H4 (cell line): ENCODE measurements around the gene UTP3. TPM values are rescaled to one million over a fixed set of nuclear protein-coding genes. Genes with fewer than 3 reads are reported as not detected.
"Not testable (repeated sequence)": the region's sequence is repeated elsewhere in the genome, so short reads cannot be mapped to it uniquely, and the experiment has no call there.

Source experiments
- DNase-seq: peaks from one replicate; pipeline ENCODE4 v3.0.0-alpha.2; 2015; ENCODE audit warnings: low spot score
- total RNA-seq: library from RNA; depleted of rRNA; stranded (reverse); fragments of >200 nt; shearing (Covaris generic); gene quantifications from 2 replicates; pipeline ENCODE4 v1.2.3, GENCODE V29; 2014; rRNA removed

UTP3 gene
- total RNA-seq, 1 experiment from 2014 or later = 23.6 TPM

GRCh38 chr4:70715097-70715496 is 26.8 kb downstream of the UTP3 start:
- no peak for DNase-seq

GRCh38 chr4:70718811-70719604 is 30.7 kb downstream of the UTP3 start:
- no peak for DNase-seq

GRCh38 chr4:70721747-70722146 is 33.4 kb downstream of the UTP3 start, which contains the start of gene RUFY3:
Gene RUFY3 (plus strand): TSS chr4:70721964. CDS start chr4:70722574, 610 bp downstream.
- peak; percentile 93 for DNase-seq

- peak; percentile 64 for DNase-seq
Observed at GRCh38 chr4:70722199-70722791, 34.0 kb downstream of the UTP3 start.

GRCh38 chr4:70724463-70724862 is 36.1 kb downstream of the UTP3 start:
- DNase-seq = no peak

GRCh38 chr4:70725633-70726032 is 37.3 kb downstream of the UTP3 start:
- DNase-seq = no peak

GRCh38 chr4:70726515-70726914 is 38.2 kb downstream of the UTP3 start:
- DNase-seq = not testable (repeated sequence)

GRCh38 chr4:70728091-70728490 is 39.8 kb downstream of the UTP3 start:
- DNase-seq = no peak

- DNase-seq = not testable (repeated sequence)
Observed at GRCh38 chr4:70732878-70733277, 44.5 kb downstream of the UTP3 start.

- DNase-seq = peak; percentile 56
Observed at GRCh38 chr4:70734168-70734954, 46.0 kb downstream of the UTP3 start.

GRCh38 chr4:70734971-70735370 is 46.6 kb downstream of the UTP3 start:
- no peak for DNase-seq

- peak; percentile 76 for DNase-seq
Observed at GRCh38 chr4:70735915-70736314, 47.6 kb downstream of the UTP3 start.

- DNase-seq = no peak
Observed at GRCh38 chr4:70737006-70737405, 48.7 kb downstream of the UTP3 start.

- DNase-seq = no peak
Observed at GRCh38 chr4:70737409-70737808, 49.1 kb downstream of the UTP3 start.

GRCh38 chr4:70739496-70740337 is 51.4 kb downstream of the UTP3 start:
- no peak for DNase-seq

Other genes with a start within 250 kb of the UTP3 start
- gene MUC7, start 216.3 kb upstream of the UTP3 start, total RNA-seq = not detected in 2 replicates
- 142 and 146 TPM in 2 replicates for gene AMTN, start 170.0 kb upstream of the UTP3 start, total RNA-seq
- 0.19 TPM in 1 of 2 replicates, not detected in the other for gene AMBN, start 96.3 kb upstream of the UTP3 start, total RNA-seq
- not detected in 2 replicates for gene ENAM, start 59.8 kb upstream of the UTP3 start, total RNA-seq
- gene JCHAIN, start 22.0 kb upstream of the UTP3 start, total RNA-seq = 1.3 TPM in 1 of 2 replicates, not detected in the other
- 12.0 and 15.5 TPM in 2 replicates for gene RUFY3, start 33.4 kb downstream of the UTP3 start, total RNA-seq
- gene GRSF1, start 151.4 kb downstream of the UTP3 start, total RNA-seq = 53.6 and 74.1 TPM in 2 replicates
- gene MOB1B, start 213.8 kb downstream of the UTP3 start, total RNA-seq = 5.9 and 6.0 TPM in 2 replicates